ENCODE measurements around the gene PLB1.

- TF ChIP-seq CTCF (IDR thresholded peaks at IDR 0.05) (no peak), POLR2A (IDR thresholded peaks at IDR 0.05) (no peak)
These were observed 132.6 kb downstream of the PLB1 start for GRCh38 chr2:28628506-28628905.

All from esophagus squamous epithelium (tissue), 4 donors.